DOHH2 (cell line): Measurements from ENCODE around the gene P3H1.

Experiments used
- H3F3A ChIP-seq: fragments of 200-600 bp; sonication (generic), shearing (Covaris generic); 2 replicates; pipeline ENCODE4 v1.6.0; 2016; ENCODE audit warnings: antibody characterized with exemption, mild to moderate bottlenecking; ENCODE audit not compliant: control insufficient read depth, insufficient read depth
- H3K27ac ChIP-seq: fragments of 200-600 bp; sonication (generic); 2 replicates; pipeline ENCODE4 v1.5.1; 2014; ENCODE audit warnings: low read depth, mild to moderate bottlenecking, low read length, moderate library complexity
- H3K27me3 ChIP-seq: fragments of 200-600 bp; sonication (generic); 2 replicates; pipeline ENCODE4 v1.6.1; 2014; ENCODE audit warnings: mild to moderate bottlenecking, low read length, mixed read lengths; ENCODE audit not compliant: control insufficient read depth
- H3K36me3 ChIP-seq: fragments of 200-600 bp; sonication (generic); 2 replicates; pipeline ENCODE4 v1.6.1; 2014; ENCODE audit warnings: mild to moderate bottlenecking, low read length, moderate library complexity, mixed read lengths; ENCODE audit not compliant: control insufficient read depth
- H3K4me1 ChIP-seq: fragments of 200-600 bp; sonication (generic); 2 replicates; pipeline ENCODE4 v1.6.1; 2014; ENCODE audit warnings: mild to moderate bottlenecking, low read length, mixed read lengths; ENCODE audit not compliant: control insufficient read depth
- H3K4me2 ChIP-seq: fragments of 200-600 bp; sonication (generic); 2 replicates; pipeline ENCODE4 v1.6.0; 2014; ENCODE audit warnings: mild to moderate bottlenecking, low read length, moderate library complexity
- H3K4me3 ChIP-seq: fragments of 200-600 bp; sonication (generic); 2 replicates; pipeline ENCODE4 v1.5.1; 2014; ENCODE audit warnings: mild to moderate bottlenecking, low read length, mixed read lengths
- H3K79me2 ChIP-seq: fragments of 200-600 bp; sonication (generic); 2 replicates; pipeline ENCODE4 v1.6.1; 2014; ENCODE audit warnings: mild to moderate bottlenecking, low read length, mixed read lengths; ENCODE audit not compliant: control insufficient read depth
- H3K9me2 ChIP-seq: fragments of 200-600 bp; sonication (generic); replicated peaks from 2 replicates; pipeline ENCODE4 v1.6.1; 2014; ENCODE audit warnings: mild to moderate bottlenecking, low read length, mixed read lengths; ENCODE audit not compliant: control insufficient read depth
- H3K9me3 ChIP-seq: fragments of 200-600 bp; sonication (generic); 2 replicates; pipeline ENCODE4 v1.6.1; 2014; ENCODE audit warnings: antibody characterized with exemption, low read length, mixed read lengths; ENCODE audit not compliant: control insufficient read depth, insufficient read depth
- H4K20me1 ChIP-seq: fragments of 200-600 bp; sonication (generic); 2 replicates; pipeline ENCODE4 v1.6.0; 2014; ENCODE audit warnings: low read depth, mild to moderate bottlenecking, antibody characterized with exemption, low read length, moderate library complexity; ENCODE audit not compliant: control insufficient read depth, insufficient read depth
- CTCF ChIP-seq: fragments of 200-600 bp; sonication (generic); IDR thresholded peaks from one replicate; pipeline ENCODE4 v1.5.1; 2014; ENCODE audit warnings: antibody characterized with exemption, mild to moderate bottlenecking, low read depth, low read length; ENCODE audit not compliant: poor library complexity, severe bottlenecking
- EZH2phosphoT487 ChIP-seq: fragments of 200-600 bp; sonication (generic); IDR thresholded peaks from 2 replicates; pipeline ENCODE4 v1.6.1; 2017; ENCODE audit warnings: borderline replicate concordance, mild to moderate bottlenecking, antibody characterized with exemption, low read length, moderate library complexity, mixed read lengths

Gene P3H1

GRCh38 chr1:42793824-42794223, 27.0 kb upstream of the P3H1 start:
- H3K9me3 ChIP-seq: no peaks in the 10 kb centered on the region
- no peak overlapping the region for H3K27ac ChIP-seq
- no peak overlapping the region for H3K4me3 ChIP-seq
- H4K20me1 ChIP-seq: no peaks in the 10 kb centered on the region
- H3F3A ChIP-seq: no peaks in the 10 kb centered on the region
- no peaks in the 10 kb centered on the region for H3K4me1 ChIP-seq
- peaks cover 16% of the 10 kb centered on the region for H3K27me3 ChIP-seq
- no peak for TF ChIP-seq CTCF
- TF ChIP-seq EZH2phosphoT487: no peak
- H3K36me3 ChIP-seq: no peaks in the 10 kb centered on the region
- H3K9me2 ChIP-seq: no peaks in the 10 kb centered on the region
- H3K4me2 ChIP-seq: no peak overlapping the region
- no peaks in the 10 kb centered on the region for H3K79me2 ChIP-seq

- Histone ChIP-seq H3K27me3 (no peaks in the 10 kb centered on the region), H3F3A (no peaks in the 10 kb centered on the region), H3K9me2 (no peaks in the 10 kb centered on the region), H4K20me1 (no peaks in the 10 kb centered on the region), H3K4me2 (no peak overlapping the region), H3K4me1 (no peaks in the 10 kb centered on the region), H3K27ac (no peak overlapping the region), H3K36me3 (peaks cover 1% of the 10 kb centered on the region; the same call in 1 of the 2 replicates), H3K4me3 (no peak overlapping the region), H3K9me3 (no peaks in the 10 kb centered on the region), H3K79me2 (no peaks in the 10 kb centered on the region)
- TF ChIP-seq CTCF (no peak), EZH2phosphoT487 (no peak)
These were observed 21.2 kb upstream of the P3H1 start for GRCh38 chr1:42788021-42788420.

- H3K4me1 ChIP-seq: no peaks in the 10 kb centered on the region
- TF ChIP-seq CTCF (no peak), EZH2phosphoT487 (no peak)
- no peaks in the 10 kb centered on the region for H3K9me3 ChIP-seq
- H3K36me3 ChIP-seq: peaks cover 4% of the 10 kb centered on the region
- no peaks in the 10 kb centered on the region for H3F3A ChIP-seq
- H3K9me2 ChIP-seq: no peaks in the 10 kb centered on the region
- H3K27ac ChIP-seq: no peak overlapping the region
- no peak overlapping the region for H3K4me3 ChIP-seq
- H3K27me3 ChIP-seq: no peaks in the 10 kb centered on the region
- no peaks in the 10 kb centered on the region for H4K20me1 ChIP-seq
- no peaks in the 10 kb centered on the region for H3K79me2 ChIP-seq
- no peak overlapping the region for H3K4me2 ChIP-seq
These were observed 19.3 kb upstream of the P3H1 start for GRCh38 chr1:42786097-42786496.
